HL-60 (cell line): ENCODE results near the gene UQCRC2.

Source experiments
- POLR2AphosphoS5 ChIP-seq: IDR thresholded peaks from 2 replicates; pipeline ENCODE4 v1.6.1; 2012; ENCODE audit warnings: low read depth
- TF ChIP-seq, protein P1 (sequence below): IDR thresholded peaks from 2 replicates; pipeline ENCODE4 v1.6.1; 2012; ENCODE audit warnings: low read depth; ENCODE audit not compliant: insufficient replicate concordance
- TF ChIP-seq, protein P2 (sequence below): IDR thresholded peaks from one replicate; pipeline ENCODE4 v1.5.1; 2011; ENCODE audit warnings: low read length, control low read depth, inconsistent platforms; ENCODE audit not compliant: insufficient read depth

DNA sequence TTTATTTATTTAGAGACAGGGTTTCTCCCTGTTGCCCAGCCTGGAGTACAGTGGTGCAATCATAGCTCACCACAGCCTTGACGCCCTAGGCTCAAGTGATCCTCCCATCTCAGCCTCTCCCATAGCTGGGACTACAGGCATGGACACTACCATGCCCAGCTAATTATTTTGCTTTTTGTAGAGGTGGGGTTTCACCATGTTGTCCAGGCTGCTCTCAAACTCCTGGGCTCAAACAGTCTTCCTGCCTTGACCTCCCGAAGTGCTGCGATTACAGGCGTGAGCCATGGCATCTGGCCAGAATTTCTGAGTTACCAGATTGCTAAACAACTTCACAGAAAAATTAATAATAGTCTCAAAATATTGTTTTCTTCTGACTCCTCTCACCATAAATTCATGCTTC is 76.5 kb downstream of the UQCRC2 start:
- TF ChIP-seq, protein P1, sequence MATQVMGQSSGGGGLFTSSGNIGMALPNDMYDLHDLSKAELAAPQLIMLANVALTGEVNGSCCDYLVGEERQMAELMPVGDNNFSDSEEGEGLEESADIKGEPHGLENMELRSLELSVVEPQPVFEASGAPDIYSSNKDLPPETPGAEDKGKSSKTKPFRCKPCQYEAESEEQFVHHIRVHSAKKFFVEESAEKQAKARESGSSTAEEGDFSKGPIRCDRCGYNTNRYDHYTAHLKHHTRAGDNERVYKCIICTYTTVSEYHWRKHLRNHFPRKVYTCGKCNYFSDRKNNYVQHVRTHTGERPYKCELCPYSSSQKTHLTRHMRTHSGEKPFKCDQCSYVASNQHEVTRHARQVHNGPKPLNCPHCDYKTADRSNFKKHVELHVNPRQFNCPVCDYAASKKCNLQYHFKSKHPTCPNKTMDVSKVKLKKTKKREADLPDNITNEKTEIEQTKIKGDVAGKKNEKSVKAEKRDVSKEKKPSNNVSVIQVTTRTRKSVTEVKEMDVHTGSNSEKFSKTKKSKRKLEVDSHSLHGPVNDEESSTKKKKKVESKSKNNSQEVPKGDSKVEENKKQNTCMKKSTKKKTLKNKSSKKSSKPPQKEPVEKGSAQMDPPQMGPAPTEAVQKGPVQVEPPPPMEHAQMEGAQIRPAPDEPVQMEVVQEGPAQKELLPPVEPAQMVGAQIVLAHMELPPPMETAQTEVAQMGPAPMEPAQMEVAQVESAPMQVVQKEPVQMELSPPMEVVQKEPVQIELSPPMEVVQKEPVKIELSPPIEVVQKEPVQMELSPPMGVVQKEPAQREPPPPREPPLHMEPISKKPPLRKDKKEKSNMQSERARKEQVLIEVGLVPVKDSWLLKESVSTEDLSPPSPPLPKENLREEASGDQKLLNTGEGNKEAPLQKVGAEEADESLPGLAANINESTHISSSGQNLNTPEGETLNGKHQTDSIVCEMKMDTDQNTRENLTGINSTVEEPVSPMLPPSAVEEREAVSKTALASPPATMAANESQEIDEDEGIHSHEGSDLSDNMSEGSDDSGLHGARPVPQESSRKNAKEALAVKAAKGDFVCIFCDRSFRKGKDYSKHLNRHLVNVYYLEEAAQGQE: no peak
- TF ChIP-seq, protein P2, sequence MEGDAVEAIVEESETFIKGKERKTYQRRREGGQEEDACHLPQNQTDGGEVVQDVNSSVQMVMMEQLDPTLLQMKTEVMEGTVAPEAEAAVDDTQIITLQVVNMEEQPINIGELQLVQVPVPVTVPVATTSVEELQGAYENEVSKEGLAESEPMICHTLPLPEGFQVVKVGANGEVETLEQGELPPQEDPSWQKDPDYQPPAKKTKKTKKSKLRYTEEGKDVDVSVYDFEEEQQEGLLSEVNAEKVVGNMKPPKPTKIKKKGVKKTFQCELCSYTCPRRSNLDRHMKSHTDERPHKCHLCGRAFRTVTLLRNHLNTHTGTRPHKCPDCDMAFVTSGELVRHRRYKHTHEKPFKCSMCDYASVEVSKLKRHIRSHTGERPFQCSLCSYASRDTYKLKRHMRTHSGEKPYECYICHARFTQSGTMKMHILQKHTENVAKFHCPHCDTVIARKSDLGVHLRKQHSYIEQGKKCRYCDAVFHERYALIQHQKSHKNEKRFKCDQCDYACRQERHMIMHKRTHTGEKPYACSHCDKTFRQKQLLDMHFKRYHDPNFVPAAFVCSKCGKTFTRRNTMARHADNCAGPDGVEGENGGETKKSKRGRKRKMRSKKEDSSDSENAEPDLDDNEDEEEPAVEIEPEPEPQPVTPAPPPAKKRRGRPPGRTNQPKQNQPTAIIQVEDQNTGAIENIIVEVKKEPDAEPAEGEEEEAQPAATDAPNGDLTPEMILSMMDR: no peak
- TF ChIP-seq POLR2AphosphoS5: no peak
